ENCODE measurements around the gene MTIF3.

MTIF3 gene

GRCh38 chr13:27455331-27455855, 5.0 kb upstream of the MTIF3 start:
- DNase-seq (ENCODE audit: low spot score) = peak; percentile 30

DNA sequence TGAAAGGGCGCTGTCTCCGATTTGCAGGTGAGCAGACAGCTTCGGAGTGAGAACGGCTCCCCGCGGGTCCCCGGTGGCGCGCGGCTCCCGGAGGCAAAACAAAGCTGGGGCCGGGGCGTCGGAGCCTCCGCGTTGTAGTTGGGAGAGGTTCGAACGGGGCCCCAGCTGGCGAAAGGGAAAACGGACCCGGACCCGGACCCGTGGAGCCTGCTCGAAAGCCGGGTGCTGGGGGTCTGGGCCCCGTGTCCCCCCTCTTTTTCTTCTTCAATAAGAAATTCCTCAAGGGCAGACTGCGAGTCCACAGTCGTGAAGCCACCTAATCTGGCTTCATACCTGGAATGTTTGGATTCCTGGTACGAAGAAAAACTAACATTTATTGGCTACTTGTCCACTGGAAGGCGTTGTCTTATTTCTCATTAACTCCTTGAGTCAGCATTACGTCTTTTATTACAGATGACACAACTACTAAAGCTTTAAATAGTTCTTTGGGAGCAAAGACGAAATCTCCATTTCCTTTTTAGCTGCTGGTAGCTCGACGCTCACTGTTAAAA, 632 bp upstream of the MTIF3 start:
- peak; percentile 74 for DNase-seq (ENCODE audit: low spot score)

GRCh38 chr13:27449081-27449603, 1.2 kb downstream of the MTIF3 start:
- peak; percentile 5 for DNase-seq (ENCODE audit: low spot score)

- DNase-seq (ENCODE audit: low spot score) = no peak
Observed at GRCh38 chr13:27448308-27448707, 2.1 kb downstream of the MTIF3 start.

GRCh38 chr13:27446986-27447583, 3.3 kb downstream of the MTIF3 start:
- no peak for DNase-seq (ENCODE audit: low spot score)

- DNase-seq (ENCODE audit: low spot score) = no peak
Observed at GRCh38 chr13:27442797-27443196, 7.6 kb downstream of the MTIF3 start.

GRCh38 chr13:27442071-27442647, 8.2 kb downstream of the MTIF3 start:
- peak; percentile 71 for DNase-seq (ENCODE audit: low spot score)

DNA sequence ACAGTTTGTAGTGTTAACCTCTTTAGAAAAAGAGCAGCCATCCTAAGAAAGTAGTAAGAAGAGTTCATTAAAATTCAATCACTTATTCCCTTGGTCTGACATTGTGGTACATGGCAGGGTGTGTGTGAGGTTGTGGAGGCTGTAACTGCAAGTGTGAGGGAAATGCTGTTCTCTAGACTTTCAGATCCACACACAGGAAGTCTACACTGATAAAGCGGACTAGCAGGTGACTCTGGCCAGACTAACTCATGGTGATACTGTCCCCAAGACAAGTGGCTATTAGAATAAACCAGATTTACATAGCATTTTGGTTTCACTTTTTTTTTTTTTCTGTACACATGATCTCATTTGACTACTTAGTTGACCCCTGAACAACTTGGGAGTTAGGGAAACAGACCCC, 10.0 kb downstream of the MTIF3 start:
- DNase-seq (ENCODE audit: low spot score) = no peak

GRCh38 chr13:27437126-27437525, 13.2 kb downstream of the MTIF3 start:
- no peak for DNase-seq (ENCODE audit: low spot score)

DNA sequence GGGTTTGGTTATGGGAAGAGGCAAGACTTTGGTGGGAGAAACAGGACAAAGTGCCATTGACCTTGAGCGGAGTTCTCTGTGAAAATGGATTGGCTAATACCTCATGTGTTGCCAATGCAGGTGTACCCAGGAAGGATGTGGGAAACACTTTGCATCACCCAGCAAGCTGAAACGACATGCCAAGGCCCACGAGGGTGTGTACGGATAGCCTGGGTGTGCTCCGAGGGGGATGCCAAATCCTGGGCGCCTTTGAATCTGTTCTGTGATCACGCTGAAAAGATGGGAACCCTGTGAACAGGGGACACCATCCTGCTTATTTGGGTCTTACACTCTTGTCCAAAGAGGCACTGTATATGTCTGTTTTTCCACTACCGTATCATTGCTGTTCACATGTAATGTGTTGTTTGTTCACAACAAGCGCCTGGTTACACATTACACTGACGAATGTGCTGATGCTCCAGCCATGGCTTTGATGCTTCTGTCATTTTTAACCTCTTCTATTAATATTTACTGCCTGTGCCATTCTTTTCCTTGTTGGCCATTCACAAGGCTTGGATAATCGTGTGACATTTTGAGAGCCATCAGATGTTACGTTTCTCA, 17.7 kb downstream of the MTIF3 start:
- DNase-seq (ENCODE audit: low spot score) = no peak

DNA sequence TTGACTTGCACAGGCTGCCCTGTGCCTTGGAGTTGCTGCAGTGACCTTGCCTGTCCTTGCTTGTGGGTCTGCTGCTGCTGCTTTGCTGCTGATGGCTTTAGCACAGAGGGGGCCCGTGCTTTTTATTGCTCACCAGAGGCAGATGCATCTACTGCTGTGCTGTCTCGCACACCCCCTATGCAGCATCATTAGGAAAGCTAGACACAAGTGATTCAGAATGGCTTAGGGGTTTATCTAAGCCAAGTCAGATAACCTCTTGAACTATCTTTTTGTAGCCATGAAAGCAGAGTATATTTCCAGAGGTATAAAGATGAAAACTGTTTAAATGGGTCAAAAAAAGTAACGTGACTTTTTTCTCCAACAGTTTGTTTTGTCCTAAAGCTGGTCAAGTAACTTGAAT, 18.2 kb downstream of the MTIF3 start:
- no peak for DNase-seq (ENCODE audit: low spot score)

DNA sequence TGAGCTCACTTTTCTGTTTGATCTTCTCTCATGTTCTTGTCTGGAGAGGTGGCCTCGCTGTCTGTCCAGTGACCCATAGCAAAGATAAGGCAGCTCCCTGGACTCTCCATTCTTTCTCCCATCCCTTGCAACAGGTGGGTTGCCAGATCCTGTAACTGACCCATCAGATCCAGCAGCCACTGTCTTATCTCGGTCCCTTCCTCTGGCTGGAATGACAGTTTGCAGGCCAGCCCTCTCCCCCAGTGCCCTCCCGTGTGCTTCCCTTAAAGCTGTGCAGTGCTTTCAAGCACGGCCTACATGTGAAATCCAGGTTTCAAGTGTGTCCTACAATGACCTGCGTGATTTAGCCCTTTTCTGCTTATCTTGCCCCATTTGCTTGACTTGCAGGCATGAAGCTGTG, 22.2 kb downstream of the MTIF3 start:
- DNase-seq (ENCODE audit: low spot score) = no peak

DNA sequence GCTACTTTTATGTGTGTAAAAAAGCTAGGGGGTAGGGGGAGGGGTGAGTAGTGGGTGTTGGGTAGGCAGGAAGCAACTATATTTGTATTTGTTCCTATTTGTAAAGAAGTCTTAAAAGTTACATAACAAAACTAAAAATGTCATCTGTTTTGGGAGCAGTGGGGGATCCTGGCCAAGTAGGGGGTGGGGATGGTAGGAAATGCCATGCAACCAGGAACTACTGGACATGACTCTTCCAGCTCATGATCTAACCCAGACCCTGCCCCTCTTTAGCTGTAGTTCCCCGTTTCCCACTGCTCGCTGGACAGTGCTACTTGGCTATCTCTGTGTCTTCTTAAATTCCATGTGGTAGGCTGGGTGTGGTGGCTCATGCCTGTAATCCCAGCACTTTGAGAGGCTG, 22.7 kb downstream of the MTIF3 start:
- no peak for DNase-seq (ENCODE audit: low spot score)

- peak; percentile 98 for DNase-seq (ENCODE audit: low spot score)
Observed at GRCh38 chr13:27425918-27426630, 24.3 kb downstream of the MTIF3 start.

DNA sequence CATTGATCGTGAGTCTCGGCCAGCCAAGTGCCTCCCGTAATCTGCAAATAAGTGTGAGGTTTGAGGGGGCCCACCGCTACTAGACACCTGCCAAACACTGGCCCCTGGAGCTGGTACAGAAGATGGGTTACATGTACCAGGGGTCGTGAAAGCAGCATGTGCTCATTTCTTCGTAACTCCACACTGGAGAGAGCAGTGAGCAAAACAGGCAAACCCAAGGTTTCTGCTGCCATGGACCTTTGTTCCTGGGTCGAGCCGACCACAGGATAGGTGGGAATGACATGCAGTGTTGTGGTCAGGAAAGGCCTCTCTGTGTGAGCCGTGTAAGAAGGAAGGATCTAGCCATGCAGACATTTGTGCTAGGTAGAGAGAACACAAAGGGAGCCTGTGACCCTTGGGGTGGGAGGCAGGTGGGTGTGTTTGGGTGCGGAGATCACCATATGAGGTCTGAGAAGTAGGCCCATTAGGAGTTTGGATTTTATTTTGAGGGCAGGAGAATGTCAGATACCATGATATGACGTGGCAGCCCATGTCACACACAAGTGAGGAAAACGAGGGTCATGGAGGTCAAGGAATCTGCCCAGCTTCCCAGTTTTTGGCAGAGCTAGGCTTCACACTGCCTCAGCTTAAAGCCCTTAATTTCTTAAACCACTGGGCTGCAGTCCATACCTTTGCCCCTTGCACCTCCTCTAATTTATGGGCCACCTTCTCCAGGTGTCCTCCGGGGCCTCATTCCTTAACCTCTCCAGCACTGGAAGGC, 25.0 kb downstream of the MTIF3 start:
- DNase-seq (ENCODE audit: low spot score) = peak; percentile 65

- peak; percentile 82 for DNase-seq (ENCODE audit: low spot score)
Observed at GRCh38 chr13:27424246-27425157, 25.9 kb downstream of the MTIF3 start, which contains the start of gene GTF3A. GTF3A (plus strand) TSS chr13:27424619.

- no peak for DNase-seq (ENCODE audit: low spot score)
Observed at GRCh38 chr13:27423333-27423732, 27.0 kb downstream of the MTIF3 start.

DNA sequence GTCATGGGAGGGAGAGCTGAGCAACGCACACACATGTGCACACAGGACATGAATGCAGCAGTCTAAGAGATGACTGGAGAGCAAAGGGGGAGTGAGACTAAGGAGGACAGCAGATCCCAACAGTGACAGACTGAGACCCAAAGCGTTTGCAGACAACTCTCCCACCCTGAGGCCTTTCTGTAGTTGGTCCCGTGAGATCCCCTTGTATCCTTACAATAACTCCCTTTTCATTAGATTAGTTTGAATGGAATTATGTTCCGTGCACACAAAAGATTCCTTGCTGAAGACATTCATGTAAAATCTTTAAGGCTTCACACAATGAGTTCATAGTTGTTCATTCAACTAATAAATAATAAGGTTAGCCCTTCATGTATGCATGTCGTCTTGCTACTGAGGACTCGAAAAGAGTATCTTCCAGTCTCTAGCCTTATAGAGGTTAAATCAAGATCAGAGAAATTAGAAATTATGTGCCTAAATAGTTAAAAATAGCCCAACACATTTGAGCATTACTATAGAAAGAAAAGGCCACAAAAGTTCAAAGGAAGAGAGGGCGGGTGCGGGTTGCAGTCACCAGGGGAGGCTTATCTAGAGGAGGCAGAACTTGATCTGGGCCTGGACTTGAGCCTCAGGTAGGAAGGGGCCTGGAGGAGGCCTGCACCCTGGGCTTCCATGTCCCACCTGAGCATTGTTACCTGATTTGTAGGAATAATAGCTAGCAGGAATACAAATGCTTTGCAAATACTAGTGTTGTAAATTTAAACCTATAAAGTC, 29.1 kb downstream of the MTIF3 start:
- DNase-seq (ENCODE audit: low spot score) = no peak

- DNase-seq (ENCODE audit: low spot score) = no peak
Observed at GRCh38 chr13:27419328-27419727, 31.0 kb downstream of the MTIF3 start.

DNA sequence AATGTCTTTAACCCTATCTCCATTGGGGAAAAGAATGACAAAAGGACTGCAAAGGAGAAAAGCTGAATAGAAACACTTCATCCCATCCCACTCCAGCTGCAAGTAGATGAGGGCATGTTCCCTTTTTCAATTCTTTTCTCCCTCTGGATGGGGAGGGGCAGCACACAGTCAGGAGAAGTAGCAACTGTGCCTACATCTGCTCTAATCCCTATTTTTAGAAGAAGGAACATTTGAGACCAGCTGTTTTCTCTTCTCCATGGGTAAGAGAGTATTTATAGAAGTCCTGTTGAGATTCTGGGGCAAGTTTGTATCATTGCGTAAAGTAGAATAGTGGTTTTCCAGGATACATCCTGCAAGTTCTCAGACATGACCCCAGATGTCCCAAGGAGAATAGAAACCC, 35.2 kb downstream of the MTIF3 start:
- DNase-seq (ENCODE audit: low spot score) = no peak

All from SW480 (cell line).